AG04449 (cell line): Measurements from ENCODE around the gene FAM110A.
"Not testable (repeated sequence)": the region's sequence is repeated elsewhere in the genome, so short reads cannot be mapped to it uniquely, and the experiment has no call there.

Source experiments
- CTCF ChIA-PET: fragments of 350-600 bp; formaldehyde crosslinking; extraction: SDS; loops from one replicate; lab custom pipeline; 2021; ENCODE audit warnings: antibody characterized with exemption; lab: Yijun Ruan, JAX
- POLR2A ChIA-PET: fragments of 400-600, 350-600 bp; formaldehyde crosslinking; extraction: SDS; loops from one replicate; lab custom pipeline; 2020; ENCODE audit warnings: antibody characterized with exemption, inconsistent platforms; lab: Yijun Ruan, JAX
- DNase-seq: peaks from one replicate; pipeline ENCODE4 v3.0.0-alpha.2; 2010; ENCODE audit warnings: low read depth, low spot score
- H3K4me3 ChIP-seq: 2 replicates; pipeline ENCODE4 v1.5.1; 2011; ENCODE audit warnings: low read depth, mild to moderate bottlenecking, control low read depth, low read length
- TF ChIP-seq, protein P1 (sequence below): IDR thresholded peaks from one replicate; pipeline ENCODE4 v1.5.1; 2011; ENCODE audit warnings: mild to moderate bottlenecking, moderate library complexity, low read length, control low read depth, inconsistent platforms; ENCODE audit not compliant: insufficient read depth; ENCODE audit errors: missing control alignments

The FAM110A gene

DNA sequence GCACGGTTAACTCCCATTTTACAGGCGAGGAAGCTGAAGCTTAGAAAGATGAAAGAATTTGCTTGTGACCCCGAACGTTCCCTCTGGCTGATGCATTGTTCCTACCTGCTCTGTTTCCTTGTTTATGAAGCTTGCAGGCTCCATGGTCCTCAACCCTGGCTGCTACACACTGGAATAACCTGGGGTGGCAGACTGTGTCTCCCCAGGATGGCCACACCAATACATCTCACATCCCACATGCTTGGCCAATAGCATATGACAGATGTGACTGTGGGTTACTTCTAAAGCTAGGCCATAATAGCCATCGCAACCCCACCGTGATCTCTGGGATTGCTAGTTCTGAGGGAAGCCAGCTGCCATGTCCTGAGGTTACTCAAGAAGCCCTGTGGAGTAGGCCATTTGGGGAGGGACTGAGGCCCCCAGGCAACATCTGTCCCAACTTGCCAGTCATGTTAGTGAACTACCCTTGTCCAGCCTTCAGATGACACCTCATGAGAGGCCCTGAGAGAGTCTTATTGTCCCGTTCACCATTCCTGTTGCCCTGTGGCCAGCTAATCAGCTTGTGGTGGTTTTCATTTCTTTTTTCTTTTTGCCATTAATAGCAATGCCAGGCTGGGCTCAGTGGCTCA, 6.7 kb upstream of the FAM110A start:
- TF ChIP-seq, protein P1, sequence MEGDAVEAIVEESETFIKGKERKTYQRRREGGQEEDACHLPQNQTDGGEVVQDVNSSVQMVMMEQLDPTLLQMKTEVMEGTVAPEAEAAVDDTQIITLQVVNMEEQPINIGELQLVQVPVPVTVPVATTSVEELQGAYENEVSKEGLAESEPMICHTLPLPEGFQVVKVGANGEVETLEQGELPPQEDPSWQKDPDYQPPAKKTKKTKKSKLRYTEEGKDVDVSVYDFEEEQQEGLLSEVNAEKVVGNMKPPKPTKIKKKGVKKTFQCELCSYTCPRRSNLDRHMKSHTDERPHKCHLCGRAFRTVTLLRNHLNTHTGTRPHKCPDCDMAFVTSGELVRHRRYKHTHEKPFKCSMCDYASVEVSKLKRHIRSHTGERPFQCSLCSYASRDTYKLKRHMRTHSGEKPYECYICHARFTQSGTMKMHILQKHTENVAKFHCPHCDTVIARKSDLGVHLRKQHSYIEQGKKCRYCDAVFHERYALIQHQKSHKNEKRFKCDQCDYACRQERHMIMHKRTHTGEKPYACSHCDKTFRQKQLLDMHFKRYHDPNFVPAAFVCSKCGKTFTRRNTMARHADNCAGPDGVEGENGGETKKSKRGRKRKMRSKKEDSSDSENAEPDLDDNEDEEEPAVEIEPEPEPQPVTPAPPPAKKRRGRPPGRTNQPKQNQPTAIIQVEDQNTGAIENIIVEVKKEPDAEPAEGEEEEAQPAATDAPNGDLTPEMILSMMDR: no peak
- ChIA-PET POLR2A (no interaction called here), CTCF (interaction anchor here (1.5 to 1.7 kb wide), 2 partner anchors 8 to 129 kb away, joined by 6 to 10 read pairs; no protein-coding TSS in a partner anchor)
- no peak for DNase-seq
- H3K4me3 ChIP-seq: no peak overlapping the region

- POLR2A ChIA-PET, H3K4me3 ChIP-seq, DNase-seq: not testable (repeated sequence)
- CTCF ChIA-PET: interaction anchor here (1.7 kb wide), 1 partner anchor 10 kb away, joined by 6 read pairs; no protein-coding TSS in a partner anchor
Observed at GRCh38 chr20:827981-828380, 5.5 kb upstream of the FAM110A start.

GRCh38 chr20:828987-829386, 4.5 kb upstream of the FAM110A start:
- no peak for DNase-seq
- CTCF ChIA-PET: interaction anchor here (1.4 to 2.9 kb wide), 2 partner anchors 14 to 129 kb away, joined by 3 to 10 read pairs; no protein-coding TSS in a partner anchor
- H3K4me3 ChIP-seq: no peak overlapping the region
- POLR2A ChIA-PET: no interaction called here
- TF ChIP-seq, protein P1: no peak

GRCh38 chr20:829551-829950, 4.0 kb upstream of the FAM110A start:
- no peak for DNase-seq
- ChIA-PET CTCF (interaction anchor here (1.4 to 2.9 kb wide), 4 partner anchors 9 to 129 kb away, joined by 3 to 10 read pairs (median 6); no protein-coding TSS in a partner anchor), POLR2A (no interaction called here)
- H3K4me3 ChIP-seq: no peak overlapping the region
- TF ChIP-seq, protein P1: no peak

GRCh38 chr20:830011-830521, 3.4 kb upstream of the FAM110A start:
- ChIA-PET CTCF (interaction anchor here (1.3 to 2.9 kb wide), 5 partner anchors 10 to 128 kb away, joined by 3 to 10 read pairs (median 7); no protein-coding TSS in a partner anchor), POLR2A (no interaction called here)
- DNase-seq: no peak
- H3K4me3 ChIP-seq: no peak overlapping the region
- TF ChIP-seq, protein P1: no peak

DNA sequence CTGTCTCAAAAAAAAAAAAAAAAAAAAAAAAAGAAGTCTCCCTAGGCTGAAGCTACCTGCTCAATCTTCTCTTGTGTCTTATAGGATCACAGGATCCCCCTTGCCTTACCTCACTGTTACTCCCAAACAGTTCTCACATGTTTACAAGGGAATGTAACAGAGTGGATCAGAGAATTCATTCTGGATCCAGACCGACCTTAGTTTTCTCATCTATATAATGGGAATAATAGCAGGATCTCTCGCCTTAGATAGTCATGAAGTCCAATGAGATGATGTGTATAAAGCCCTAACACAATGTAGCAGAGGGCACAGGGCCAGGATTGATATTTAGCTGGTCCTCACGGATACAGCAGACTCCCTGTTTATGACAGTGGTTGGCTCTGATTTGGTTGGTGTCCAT, 2.3 kb upstream of the FAM110A start:
- ChIA-PET POLR2A (no interaction called here), CTCF (interaction anchor here (1.3 to 3.6 kb wide), 6 partner anchors 10 to 125 kb away, joined by 3 to 32 read pairs (median 8); no protein-coding TSS in a partner anchor)
- no peak overlapping the region for H3K4me3 ChIP-seq
- DNase-seq: no peak
- TF ChIP-seq, protein P1: no peak

GRCh38 chr20:831956-832355, 1.6 kb upstream of the FAM110A start:
- POLR2A ChIA-PET: no interaction called here
- CTCF ChIA-PET: interaction anchor here (1.5 to 3.6 kb wide), 4 partner anchors 9 to 124 kb away, joined by 3 to 32 read pairs (median 18); no protein-coding TSS in a partner anchor
- TF ChIP-seq, protein P1: no peak
- no peak for DNase-seq
- H3K4me3 ChIP-seq: no peak overlapping the region
